GM19043 (cell line): ENCODE data around the gene CRLF1.

Experiments
- ATAC-seq: cut with Tn5 transposase; IDR thresholded peaks from one replicate; pipeline ENCODE4 v1.9.1; 2021; ENCODE audit warnings: low read depth; ENCODE audit not compliant: unreplicated experiment

Gene CRLF1

DNA sequence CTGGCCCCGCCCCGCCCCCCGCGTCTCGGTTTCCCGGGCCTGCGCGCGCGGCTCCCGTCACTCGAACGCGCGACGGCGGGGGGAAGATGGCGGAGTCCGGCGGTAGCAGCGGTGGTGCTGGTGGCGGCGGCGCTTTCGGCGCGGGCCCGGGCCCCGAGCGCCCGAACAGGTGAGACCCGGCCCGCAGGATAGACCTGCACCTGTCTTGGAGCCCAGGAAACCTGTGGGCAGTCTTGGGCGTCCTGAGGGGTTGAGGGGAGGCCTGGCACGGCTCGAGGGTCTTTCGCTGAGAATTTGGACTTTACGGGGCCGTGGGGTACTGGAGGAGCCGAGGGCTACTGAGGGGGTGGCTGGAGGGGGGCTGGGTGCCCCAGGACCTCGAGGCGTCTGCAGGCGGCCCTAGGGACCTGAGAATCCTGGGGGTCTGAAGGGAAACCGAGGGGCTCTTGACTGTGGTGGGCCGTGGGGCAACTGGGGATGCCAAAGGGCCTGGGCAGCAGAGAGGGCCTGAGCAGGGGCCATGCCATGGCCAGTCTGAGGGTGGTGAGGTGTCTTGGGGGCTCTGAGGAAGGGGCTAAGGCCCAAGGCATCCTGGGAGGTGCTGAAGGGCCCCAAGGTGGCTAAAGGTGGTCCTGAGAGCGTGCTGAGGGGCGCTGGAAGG, 30.5 kb upstream of the CRLF1 start, which contains the start of gene KLHL26:
Gene KLHL26 (plus strand): TSS at position 60 of the 661 bp plus-strand sequence. CDS start 27 bp downstream, at position 87.
- ATAC-seq = no peak

DNA sequence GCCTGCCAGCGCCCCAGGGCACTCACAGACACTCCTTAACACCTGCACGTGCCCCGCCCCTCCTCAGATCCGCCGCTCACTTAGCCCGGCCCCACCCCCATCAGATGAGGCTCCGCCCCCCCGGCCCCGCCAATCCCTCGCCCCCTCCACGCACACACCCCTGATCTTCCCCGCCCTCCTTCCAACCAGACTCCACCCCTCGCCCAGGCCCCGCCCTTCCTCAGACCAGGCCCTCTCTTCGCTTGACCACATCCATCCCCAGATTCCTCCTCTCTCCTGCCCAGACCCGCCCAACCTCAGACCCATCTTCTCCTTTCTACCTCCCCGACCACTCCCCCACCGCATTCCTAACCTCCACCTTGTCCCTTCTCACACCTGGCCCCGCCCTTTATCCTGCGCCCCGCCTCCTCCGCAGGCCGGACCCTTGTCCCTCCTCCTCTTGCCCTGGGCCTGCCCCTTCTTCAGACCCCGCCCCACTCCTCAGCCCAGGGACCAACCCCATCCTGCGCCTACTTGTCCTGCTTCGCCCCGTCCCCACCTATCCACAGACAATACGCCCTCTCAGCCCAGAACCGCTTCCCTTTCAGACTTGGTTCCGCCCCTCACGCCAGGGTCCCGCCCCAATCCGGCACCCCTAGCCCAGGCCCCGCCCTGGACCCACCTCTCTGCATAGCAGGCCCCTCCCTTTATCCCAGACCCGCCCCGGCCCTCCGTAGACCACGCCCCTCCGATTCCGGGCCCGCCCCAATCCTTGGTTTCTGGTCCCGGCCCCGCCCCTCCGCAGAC, 29.8 kb upstream of the CRLF1 start:
- ATAC-seq = peak; percentile 78

DNA sequence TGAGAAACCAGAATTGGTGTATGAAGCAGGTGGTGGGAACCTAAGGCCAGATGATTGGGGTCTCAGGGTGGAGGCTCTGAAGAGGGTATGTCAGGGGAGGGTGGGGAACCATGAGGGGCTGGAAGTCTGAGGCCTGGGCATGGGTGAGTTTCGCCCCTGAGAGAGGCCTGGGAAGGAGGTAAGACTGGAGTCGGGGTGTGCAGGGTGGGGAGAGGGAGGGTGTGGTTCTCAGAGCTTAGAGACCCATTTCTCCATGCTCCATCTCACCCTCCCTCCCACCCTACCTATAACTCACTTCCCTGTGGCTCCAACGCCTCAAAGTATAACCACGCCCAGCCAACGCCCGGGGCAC, 29.2 kb upstream of the CRLF1 start:
- ATAC-seq = no peak

DNA sequence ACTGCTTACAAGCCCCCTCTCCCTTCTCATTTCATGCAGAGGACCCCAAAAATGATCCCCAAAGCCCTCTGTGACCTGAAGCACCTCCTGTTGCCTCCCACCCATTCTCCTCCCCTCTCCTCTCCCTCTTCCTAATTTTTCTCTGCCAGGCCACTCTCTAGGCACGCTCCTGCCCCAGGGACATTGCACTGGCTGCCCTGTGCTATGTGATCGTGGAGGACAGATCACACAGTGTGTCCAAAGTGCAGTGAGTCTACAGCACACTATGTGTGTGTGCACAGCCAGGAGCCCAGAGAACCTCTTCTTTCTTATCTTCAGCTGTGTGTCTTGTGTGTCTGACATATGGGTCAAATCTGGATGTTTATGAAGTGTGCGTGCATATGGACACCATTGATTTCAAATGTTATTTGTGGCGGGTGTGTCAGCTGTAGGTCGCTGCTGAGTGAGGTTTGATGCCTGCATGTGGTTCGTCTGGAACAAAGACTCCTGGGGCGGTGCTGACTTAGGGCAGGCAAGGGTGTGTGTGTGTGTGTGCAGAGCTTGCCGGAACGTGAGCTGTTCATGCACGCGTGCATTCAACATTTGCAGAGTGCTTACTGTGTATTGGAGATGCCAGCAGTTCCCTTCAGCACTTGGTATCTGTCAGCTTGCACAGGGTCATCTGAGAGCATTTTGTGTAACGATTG, 28.2 kb upstream of the CRLF1 start:
- no peak for ATAC-seq

DNA sequence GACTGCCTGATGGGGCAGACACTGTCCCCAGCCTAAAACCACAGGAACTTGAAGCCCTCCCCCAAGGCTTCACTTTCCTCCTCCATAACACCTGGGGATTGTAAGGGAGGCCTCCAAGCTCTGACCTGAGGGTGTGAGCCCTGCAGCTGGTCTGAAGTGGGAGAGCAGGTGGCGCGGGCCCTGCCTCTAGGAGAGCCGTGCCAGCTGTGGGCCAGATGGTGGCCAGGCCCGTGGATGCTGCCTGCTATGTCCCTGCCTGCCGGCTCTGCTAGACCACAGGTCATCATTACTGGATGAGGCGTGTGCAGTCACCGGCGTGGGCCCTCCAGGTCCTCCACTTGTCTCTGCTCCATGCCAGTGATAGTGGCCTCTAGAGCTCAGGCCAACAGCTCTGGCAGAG, 26.7 kb upstream of the CRLF1 start:
- ATAC-seq = no peak

DNA sequence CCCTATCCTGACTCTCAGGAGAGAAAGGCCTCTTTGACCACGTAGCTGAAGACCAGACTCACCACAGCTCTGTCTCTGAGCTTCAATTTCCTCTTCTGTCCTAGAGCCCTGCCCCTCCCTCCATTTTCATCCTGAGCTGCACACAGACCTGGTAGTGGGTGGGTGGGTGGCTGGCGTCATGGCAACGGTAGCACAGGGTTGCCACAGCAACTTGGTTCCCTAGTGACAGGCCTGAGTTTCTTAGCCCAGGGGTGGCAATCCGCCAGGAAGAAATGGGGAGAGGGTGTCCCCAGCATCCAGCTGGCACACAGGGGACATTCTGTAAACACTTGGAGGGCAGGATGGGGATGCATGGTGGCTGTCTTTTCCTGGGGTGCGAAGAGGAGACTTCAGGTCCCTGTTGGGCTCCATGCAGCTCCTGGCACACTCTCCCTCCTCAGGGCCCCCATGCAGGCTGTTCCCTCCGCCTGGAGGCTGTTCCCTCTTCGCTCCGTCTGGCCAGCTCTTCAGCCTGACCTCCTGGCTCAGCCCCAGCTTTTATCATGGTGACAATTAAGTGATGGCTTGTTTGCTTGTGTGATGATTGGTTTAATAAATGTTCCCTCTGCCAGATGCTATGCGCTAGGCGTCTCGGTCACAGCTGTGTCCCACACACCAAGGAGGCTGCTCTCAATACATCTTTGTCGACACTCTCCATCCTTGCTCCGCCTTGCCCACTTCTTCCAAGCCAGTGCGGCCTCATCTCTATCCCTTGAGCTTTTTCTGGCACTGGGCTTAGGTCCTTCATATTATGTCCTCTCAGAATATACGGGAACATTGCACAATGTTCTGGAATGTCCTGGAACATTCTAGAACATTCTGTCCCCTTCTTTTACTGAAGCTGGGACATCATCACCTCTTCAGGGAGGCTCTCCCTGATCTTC, 22.8 kb upstream of the CRLF1 start:
- ATAC-seq = no peak

DNA sequence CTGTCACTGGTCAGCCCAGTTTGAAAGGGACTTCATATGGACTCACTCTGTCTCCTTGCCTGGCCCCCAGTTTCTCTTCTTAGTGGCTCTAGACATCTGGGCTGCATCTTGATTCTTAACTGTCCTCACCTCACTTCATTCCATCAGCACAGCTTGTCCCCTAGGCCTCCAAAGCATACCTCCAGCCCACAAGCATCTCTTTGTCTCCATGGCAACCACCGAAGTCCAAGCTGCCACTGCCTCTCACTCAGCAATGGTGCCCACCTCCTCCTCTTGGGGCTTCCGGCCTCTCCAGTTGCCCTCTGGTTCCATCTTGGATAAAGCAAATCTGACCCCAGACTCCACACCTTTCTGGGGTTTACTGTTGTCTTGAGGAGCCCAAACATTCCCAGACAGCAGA, 20.3 kb upstream of the CRLF1 start:
- ATAC-seq = no peak

DNA sequence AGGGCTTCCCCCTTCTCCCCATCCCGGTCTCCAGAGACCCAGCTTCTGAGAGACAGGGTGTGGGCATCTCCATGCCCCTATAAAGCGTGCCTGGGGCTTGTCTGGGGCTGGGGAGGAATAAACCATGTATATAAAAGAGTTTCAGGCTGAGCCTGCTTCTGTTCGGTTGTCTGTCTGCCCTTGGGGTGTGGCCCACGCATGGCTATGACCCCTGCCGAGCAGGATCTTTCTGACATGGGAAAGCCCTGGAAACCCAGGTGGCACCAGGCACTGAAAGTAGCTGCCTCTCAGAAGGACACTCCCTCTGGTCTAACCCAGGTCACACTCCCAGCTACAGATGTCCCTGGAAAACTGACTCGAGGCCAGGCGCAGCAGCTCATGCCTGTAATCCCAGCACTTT, 14.3 kb upstream of the CRLF1 start:
- no peak for ATAC-seq

DNA sequence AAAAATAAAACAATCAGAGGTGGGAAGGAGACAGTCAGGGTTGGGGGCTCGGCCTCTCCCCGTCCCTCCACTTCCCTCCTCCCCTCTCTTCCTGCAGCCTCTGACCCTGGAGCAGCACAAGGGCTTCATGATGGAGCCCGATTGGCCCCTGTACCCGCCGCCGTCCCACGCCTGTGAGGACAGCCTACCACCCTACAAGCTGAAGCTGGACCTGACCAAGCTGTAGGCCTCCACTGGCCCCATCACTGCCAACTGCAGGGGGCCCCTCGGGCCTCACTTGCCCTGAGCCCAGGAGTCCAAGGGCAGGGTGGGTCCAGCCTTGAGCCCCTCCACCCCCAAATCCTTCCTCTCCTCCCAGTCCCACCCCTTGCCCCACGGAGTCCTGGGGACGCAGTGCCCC, 13.7 kb upstream of the CRLF1 start:
- ATAC-seq = no peak

DNA sequence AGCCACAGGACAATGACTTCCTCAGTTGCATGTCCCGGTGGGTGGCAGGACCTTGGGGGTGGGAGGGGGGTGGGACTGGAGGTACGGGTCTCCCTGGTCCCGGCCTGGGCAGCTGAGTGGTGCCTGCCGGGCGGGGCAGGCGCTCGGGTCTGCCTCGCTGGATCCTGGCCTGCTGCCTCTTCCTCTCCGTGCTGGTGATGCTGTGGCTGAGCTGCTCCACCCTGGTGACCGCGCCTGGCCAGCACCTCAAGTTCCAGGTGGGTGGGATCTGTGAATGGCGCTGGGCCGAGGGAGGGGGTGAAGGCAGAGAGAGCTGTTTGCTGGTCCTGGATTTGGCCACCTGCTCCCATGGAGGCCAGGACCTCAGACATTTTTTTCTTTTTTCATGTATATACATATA, 11.6 kb upstream of the CRLF1 start:
- no peak for ATAC-seq

DNA sequence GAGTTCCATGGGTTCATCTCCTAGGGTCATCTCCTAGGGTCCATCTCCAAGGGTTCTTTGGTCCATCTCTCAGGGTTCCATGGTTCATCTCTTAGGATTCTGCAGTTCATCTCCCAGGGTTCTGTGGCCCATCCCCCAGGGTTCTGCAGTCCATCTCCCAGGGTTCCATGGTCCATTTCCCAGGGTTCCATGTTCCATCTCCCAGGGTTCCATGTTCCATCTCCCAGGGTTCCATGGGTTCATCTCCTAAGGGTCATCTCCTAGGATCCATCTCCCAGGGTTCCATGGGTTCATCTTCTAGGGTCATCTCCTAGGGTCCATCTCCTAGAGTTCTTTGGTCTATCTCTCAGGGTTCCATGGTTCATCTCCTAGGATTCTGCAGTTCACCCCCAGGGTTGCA, 11.0 kb upstream of the CRLF1 start:
- no peak for ATAC-seq

DNA sequence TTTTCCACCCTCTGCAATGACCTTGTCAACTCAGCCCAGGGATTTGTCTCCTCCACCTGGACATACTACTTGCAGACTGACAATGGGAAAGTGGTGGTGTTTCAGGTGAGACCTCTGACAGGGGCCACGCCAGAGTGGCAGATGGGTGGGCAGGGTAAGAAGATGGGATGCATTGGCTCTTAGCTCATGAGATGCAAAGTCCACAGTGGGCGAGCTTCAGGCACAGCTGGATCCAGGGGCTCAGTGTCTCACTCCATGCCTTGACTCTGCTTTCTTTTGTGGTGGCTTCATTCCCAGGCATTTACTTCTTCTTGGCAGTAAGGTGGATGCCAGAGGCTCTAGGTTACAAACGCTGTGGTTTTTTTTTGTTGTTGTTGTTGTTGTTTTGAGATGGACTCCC, 9.4 kb upstream of the CRLF1 start:
- ATAC-seq = no peak

DNA sequence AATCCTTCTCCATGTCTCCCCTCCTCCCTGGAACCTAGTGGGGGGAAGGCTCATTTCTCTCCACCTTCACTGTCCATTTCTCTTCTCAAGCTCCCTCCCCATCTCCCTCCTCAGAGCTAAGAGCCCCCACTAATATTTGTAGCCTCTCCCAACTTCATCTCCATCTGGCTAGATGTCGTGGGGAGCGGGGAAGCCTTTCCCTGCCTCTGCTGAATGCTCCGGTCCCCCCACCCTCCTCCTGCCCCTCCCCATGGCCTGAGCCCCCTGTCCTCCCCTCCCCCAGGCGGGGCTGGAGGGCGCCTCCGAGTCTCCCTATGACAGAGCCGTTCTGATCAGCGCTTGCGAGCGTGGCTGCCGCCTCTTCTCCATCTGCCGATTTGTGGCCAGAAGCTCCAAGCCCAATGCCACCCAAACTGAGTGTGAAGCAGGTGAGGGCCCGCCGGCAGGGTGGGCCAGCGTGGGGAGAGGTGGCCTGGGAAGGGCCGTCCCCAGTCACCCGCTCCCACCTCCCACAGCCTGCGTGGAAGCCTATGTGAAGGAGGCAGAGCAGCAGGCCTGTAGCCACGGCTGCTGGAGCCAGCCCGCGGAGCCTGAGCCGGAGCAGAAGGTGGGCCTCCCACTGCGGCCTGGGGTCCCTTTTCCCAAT, 7.1 kb upstream of the CRLF1 start:
- ATAC-seq = no peak

DNA sequence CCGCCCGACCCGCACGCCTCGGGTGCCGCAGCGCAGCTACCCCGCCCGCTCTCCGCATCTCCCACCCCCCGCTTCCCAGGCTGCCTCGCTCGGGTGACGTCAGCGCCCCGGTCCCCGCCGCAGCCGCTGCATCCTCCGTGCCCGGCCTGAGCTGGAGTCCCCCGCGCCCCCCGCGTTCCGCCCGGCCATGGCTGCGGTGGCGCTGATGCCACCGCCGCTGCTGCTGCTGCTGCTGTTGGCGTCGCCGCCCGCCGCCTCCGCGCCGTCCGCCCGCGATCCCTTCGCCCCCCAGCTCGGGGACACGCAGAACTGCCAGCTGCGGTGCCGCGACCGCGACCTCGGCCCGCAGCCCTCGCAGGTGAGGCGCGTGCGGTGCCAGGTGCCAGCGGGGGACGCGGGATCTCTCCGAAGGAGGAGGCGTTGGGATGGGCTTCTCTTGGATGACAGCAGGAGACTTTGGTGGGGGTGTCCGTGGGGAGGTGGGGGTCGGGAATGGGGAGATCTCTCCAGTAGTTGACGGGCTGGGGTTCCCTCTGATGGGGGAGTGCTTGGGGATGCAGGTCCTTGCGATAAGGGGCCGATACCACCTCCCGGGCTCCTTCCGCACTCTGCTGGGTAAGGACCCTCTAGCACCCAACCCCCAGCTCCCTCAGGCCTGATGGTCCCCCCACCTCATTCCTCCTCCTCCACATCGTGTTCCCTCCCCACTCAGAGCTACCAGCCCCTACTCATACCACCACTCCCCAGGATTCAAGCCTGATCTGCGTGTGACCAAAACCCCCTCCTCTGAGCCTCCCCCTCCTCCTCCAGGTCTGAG, 6.4 kb upstream of the CRLF1 start, which contains the start of gene TMEM59L:
Gene TMEM59L (plus strand): TSS at position 99 of the 817 bp plus-strand sequence. CDS start 89 bp downstream, at position 188.
- ATAC-seq = no peak

DNA sequence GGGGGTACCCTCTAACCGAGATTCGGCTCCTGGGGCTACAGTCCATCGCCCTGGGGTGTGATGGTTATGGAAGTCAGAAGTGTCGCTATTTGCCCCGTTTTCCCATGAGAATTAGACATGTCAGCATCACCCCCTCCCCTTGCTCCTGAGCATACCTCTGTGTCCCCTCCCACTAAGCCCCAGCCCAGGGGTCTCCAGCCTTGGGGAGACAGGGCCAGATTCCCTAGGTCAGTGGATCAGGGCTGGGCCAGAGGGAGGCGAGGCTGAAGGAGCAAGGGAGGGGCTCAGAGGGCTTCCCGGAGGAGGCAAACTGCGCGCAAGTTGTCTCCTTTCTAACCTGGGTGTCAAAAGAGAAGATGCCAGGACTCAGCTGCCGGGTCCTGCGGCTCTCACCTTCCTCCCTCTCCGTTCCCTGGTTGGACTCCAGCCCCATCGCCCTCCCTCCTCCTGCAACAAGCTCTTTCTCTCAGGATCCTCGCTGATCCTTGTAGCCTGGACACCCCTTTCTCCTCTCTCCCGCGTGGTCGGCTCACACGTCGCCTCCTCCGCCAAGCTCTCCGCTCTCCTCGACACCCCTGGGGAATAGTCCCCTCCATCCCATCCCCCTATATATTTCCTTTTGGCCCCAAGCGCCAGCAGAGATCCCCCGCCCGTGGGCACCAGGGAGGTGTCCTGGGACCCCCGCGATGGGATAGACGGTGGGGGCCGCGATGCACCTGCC, 5.6 kb upstream of the CRLF1 start:
- no peak for ATAC-seq

DNA sequence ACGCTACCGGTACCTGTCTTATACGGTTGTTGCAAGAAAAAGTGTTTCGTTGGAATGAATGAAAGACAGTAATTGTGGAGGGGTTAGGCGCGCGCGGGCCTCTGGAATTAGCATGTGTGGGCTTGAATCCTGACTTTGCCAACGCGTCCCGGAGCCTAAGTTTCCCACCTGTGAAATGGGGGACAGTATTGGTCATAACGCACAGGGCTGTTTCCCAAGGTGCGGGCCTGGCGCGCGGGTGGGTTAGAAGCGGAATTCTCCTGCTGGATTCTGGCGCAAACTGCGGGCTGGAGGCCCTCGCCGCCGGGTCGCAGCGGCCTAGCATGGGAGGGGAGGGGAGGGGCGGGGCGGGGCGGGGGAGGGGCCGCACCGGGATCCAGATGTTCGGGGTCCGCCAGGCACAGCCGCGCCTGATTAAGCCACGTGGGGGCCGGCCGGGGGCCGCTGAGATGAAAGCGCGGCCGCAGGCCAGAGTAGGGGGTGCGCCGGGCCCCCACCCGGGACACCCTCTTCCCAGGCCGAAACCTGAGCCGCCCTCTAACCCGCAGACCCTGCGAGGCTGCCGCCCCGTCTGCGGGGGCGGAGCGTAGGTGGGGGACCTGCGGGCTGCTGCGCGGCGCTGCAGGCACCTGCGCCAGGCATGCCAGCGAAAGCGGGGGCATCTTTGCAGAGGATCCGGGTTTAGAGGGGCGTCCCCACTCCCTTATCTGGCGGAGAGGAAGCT, 4.9 kb upstream of the CRLF1 start:
- no peak for ATAC-seq

DNA sequence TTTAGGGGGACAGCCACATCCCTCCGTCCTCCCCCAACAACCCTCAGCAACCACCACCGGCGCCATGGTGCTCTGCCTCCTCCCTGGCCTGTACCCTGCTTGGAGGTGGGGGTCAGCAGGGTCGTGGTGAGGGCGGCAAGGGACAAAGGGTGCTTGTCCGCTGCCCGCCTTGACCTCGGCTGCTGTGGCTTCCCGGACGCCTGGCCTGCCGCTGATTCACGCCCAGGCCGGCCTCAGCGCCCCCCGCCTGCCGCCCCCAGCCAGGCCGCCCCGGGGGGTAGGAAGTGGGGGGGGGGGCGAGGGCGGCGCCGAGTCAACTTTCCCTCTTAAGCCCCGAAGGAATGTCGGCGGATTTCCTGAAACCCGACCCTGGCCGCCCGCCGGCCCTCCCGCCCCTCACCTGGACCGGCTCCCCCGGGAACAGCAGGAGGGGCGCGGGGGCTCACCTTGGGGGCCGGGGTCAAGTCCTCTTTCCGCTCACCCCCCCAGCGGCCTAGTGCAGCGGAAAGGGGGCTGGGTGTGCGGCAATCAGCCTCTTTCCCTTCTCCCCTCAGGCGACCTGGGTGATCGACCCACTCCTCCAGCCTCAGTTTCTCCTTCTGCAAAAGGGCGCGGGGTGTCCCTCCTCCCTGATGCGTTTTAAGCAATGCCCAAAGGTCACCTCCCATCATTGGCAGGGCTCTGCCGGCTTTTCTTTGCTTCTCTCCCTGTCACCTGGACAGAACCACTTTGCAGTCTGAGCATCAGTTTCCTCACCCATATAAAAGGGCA, 4.1 kb upstream of the CRLF1 start:
- no peak for ATAC-seq
